Nephron progenitor cell (in vitro differentiated cells): ENCODE results near the gene ANKRD33.

Source experiments
- DNase-seq: peaks from one replicate; pipeline ENCODE4 v3.0.0; 2021
- H3K27ac Mint-ChIP-seq: 2 replicates; pipeline ENCODE4 v1.8.0; 2021; ENCODE audit warnings: mild to moderate bottlenecking, moderate library complexity, mixed read lengths
- H3K27me3 Mint-ChIP-seq: 2 replicates; pipeline ENCODE4 v1.8.0; 2021; ENCODE audit warnings: mild to moderate bottlenecking, low read depth, mixed read lengths; ENCODE audit not compliant: poor library complexity
- H3K36me3 Mint-ChIP-seq: 2 replicates; pipeline ENCODE4 v1.8.0; 2021; ENCODE audit warnings: low read depth, mixed read lengths
- H3K4me1 Mint-ChIP-seq: 2 replicates; pipeline ENCODE4 v1.8.0; 2021; ENCODE audit warnings: mixed read lengths
- H3K4me3 Mint-ChIP-seq: 2 replicates; pipeline ENCODE4 v1.8.0; 2021; ENCODE audit warnings: mild to moderate bottlenecking, moderate library complexity, mixed read lengths
- H3K9me3 Mint-ChIP-seq: 2 replicates; pipeline ENCODE4 v1.8.0; 2021; ENCODE audit warnings: mild to moderate bottlenecking, moderate library complexity, mixed read lengths
- CTCF ChIP-seq: fragments of 200-600 bp; sonication (generic); IDR thresholded peaks from 2 replicates; pipeline ENCODE4 v1.5.0; 2021; ENCODE audit warnings: antibody characterized with exemption

ANKRD33 gene

GRCh38 chr12:51886021-51886710 is 1.7 kb upstream of the ANKRD33 start:
- H3K4me1 Mint-ChIP-seq = peaks cover 25% of the 10 kb centered on the region
- no peaks in the 10 kb centered on the region for H3K9me3 Mint-ChIP-seq
- no peak for DNase-seq
- TF ChIP-seq CTCF = no peak
- H3K27ac Mint-ChIP-seq = peak overlapping the region; percentile 45
- H3K4me3 Mint-ChIP-seq = no peak overlapping the region
- peaks cover 18% of the 10 kb centered on the region for H3K27me3 Mint-ChIP-seq
- no peaks in the 10 kb centered on the region for H3K36me3 Mint-ChIP-seq

GRCh38 chr12:51888316-51889215 is 663 bp downstream of the ANKRD33 start:
- TF ChIP-seq CTCF = no peak
- Mint-ChIP-seq H3K27me3 (peaks cover 16% of the 10 kb centered on the region), H3K36me3 (no peaks in the 10 kb centered on the region), H3K4me3 (peak overlapping the region; percentile 54), H3K27ac (no peak overlapping the region), H3K9me3 (no peaks in the 10 kb centered on the region), H3K4me1 (peaks cover 25% of the 10 kb centered on the region)
- DNase-seq = no peak

DNA sequence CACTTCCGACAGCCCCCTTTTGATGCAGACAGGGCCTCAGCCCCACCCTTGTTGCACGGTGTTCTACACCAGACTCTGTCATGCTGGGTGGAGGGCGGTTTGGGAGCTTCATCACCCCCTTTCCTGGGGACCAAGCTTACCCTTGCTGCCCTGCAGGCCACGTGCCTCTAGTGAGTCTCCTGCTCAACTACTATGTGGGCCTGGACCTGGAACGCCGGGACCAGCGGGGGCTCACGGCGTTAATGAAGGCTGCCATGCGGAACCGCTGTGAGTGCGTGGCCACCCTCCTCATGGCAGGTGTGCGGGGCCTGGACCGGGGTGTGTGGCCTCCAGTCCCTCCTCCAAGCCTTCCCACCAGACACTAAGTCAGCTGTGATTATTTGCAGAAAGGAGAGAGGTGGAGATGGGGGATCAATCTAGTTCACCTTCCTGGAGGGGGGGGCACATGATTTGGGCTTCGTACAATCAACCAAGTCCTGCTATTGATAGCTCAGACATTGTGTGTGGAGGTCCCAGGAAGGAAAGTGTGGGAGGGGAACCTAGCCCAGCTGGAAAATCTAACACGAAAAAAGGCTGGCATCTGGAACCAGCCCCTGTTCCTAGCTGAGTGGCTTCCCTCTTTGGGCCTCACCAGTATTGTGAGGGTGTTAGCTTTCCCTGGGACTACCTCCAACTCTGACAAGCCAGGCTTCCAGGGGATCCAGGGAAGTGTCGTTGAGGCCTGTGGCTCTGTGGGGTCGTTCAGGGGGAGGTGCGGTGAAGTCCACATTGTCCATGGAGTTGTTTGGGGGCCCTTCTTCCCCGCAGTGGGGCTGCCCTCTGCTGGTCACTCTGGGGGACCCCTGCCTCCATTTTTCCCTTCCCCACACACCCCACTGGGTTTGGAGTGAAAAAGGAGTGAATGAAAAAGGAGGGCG is 1.6 kb downstream of the ANKRD33 start:
- Mint-ChIP-seq H3K36me3 (no peaks in the 10 kb centered on the region), H3K27me3 (peaks cover 18% of the 10 kb centered on the region), H3K27ac (no peak overlapping the region), H3K4me1 (peaks cover 25% of the 10 kb centered on the region), H3K4me3 (no peak overlapping the region), H3K9me3 (no peaks in the 10 kb centered on the region)
- TF ChIP-seq CTCF = peak; percentile 20
- DNase-seq = no peak

- H3K9me3 Mint-ChIP-seq = no peaks in the 10 kb centered on the region
- H3K27ac Mint-ChIP-seq = no peak overlapping the region
- peaks cover 21% of the 10 kb centered on the region for H3K27me3 Mint-ChIP-seq
- H3K36me3 Mint-ChIP-seq = no peaks in the 10 kb centered on the region
- H3K4me1 Mint-ChIP-seq = peaks cover 29% of the 10 kb centered on the region
- no peak for TF ChIP-seq CTCF
- H3K4me3 Mint-ChIP-seq = no peak overlapping the region
- no peak for DNase-seq
Observed at GRCh38 chr12:51890133-51890464, 2.2 kb downstream of the ANKRD33 start.

DNA sequence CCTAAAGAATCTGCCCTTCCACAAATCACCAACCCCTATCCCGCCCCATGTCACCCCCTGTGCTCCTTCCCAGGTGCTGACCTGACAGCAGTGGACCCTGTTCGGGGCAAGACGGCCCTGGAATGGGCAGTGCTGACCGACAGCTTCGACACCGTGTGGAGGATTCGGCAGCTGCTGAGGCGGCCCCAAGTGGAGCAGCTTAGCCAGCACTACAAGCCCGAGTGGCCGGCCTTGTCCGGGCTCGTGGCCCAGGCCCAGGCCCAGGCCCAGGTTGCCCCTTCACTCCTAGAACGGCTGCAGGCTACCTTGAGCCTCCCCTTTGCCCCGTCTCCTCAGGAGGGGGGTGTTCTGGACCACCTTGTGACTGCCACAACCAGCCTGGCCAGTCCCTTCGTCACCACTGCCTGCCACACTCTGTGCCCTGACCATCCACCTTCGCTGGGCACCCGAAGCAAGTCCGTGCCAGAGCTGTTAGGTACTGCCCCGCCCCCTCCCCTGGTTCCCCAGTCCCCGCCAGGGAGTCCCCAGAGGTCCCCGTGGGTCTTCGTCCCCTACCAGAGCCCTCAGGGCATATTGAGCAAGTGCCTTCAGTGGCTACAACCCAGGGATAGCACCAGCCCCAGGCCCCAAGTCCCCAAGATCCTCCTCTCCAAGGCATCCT is 2.7 kb downstream of the ANKRD33 start:
- no peak for DNase-seq
- Mint-ChIP-seq H3K4me1 (peaks cover 32% of the 10 kb centered on the region), H3K9me3 (no peaks in the 10 kb centered on the region), H3K27ac (no peak overlapping the region), H3K4me3 (no peak overlapping the region), H3K27me3 (peaks cover 21% of the 10 kb centered on the region), H3K36me3 (no peaks in the 10 kb centered on the region)
- TF ChIP-seq CTCF = no peak
